ENCODE data around the gene ST6GAL1.

- TF ChIP-seq GATA2 (IDR thresholded peaks at IDR 0.05; ENCODE audit: low read depth, low read length) (no peak), GATA3 (IDR thresholded peaks at IDR 0.05; ENCODE audit: low read depth, low read length) (no peak)
These were observed 4.5 kb upstream of the ST6GAL1 start for GRCh38 chr3:186925826-186926225.
